Colonic mucosa (tissue), 4 donors: ENCODE measurements around the gene RRP36. TPM values are rescaled to one million over a fixed set of nuclear protein-coding genes. Genes with fewer than 3 reads are reported as not detected.
A peak's percentile ranks its signal among the peaks of the same experiment; 100 is the strongest.
"Not testable (repeated sequence)": the region's sequence is repeated elsewhere in the genome, so short reads cannot be mapped to it uniquely, and the experiment has no call there.

Experiments used
- DNase-seq: peaks from one replicate; pipeline ENCODE4 v3.0.0-alpha.2; 2020
- H3K27ac ChIP-seq: fragments of 200-600 bp; one replicate; pipeline ENCODE4 v1.8.0; 2021
- H3K27me3 ChIP-seq: fragments of 200-600 bp; one replicate; pipeline ENCODE4 v1.8.0; 2021
- H3K36me3 ChIP-seq: fragments of 200-600 bp; one replicate; pipeline ENCODE4 v1.8.0; 2021
- H3K4me1 ChIP-seq: fragments of 200-600 bp; one replicate; pipeline ENCODE4 v1.8.0; 2021; ENCODE audit warnings: mild to moderate bottlenecking
- H3K4me3 ChIP-seq: fragments of 200-600 bp; one replicate; pipeline ENCODE4 v1.8.0; 2021
- H3K9ac ChIP-seq, 2 donors: one replicate each; pipeline ENCODE4 v1.7.0; 2013; ENCODE audit warnings: control low read depth in 2 of 2, low read depth in 2 of 2, low read length in 2 of 2
- H3K9me3 ChIP-seq: fragments of 200-600 bp; one replicate; pipeline ENCODE4 v1.8.0; 2021
- intact Hi-C: fragments of 100-400 bp; cut with DNase I; formaldehyde crosslinking; loops from one replicate; pipeline ENCODE4 v1.14.1; 2022
- total RNA-seq, 2 donors: library from RNA; stranded (reverse); fragmentation: NEBNext Ultra II Directional in 1 of 2; extraction: Animal tissue kit (Norgen Biotek cat#: 25700) in 1 of 2; gene quantifications; one replicate each; pipeline ENCODE4 v1.2.1, GENCODE V29; 2021
- TF ChIP-seq, protein P1 (sequence below): fragments of 200-600 bp; IDR thresholded peaks from one replicate; pipeline ENCODE4 v1.8.0; 2022; ENCODE audit warnings: antibody characterized with exemption, mild to moderate bottlenecking
- donor health status: healthy.
- donor health status: DM: no; HTN: no; CAD: no.
- donor health status: DM: no; HTN: no; CAD: no.

Gene RRP36
- total RNA-seq, 2 donors from 2014 or later: 35.5 to 61.4 TPM

DNA sequence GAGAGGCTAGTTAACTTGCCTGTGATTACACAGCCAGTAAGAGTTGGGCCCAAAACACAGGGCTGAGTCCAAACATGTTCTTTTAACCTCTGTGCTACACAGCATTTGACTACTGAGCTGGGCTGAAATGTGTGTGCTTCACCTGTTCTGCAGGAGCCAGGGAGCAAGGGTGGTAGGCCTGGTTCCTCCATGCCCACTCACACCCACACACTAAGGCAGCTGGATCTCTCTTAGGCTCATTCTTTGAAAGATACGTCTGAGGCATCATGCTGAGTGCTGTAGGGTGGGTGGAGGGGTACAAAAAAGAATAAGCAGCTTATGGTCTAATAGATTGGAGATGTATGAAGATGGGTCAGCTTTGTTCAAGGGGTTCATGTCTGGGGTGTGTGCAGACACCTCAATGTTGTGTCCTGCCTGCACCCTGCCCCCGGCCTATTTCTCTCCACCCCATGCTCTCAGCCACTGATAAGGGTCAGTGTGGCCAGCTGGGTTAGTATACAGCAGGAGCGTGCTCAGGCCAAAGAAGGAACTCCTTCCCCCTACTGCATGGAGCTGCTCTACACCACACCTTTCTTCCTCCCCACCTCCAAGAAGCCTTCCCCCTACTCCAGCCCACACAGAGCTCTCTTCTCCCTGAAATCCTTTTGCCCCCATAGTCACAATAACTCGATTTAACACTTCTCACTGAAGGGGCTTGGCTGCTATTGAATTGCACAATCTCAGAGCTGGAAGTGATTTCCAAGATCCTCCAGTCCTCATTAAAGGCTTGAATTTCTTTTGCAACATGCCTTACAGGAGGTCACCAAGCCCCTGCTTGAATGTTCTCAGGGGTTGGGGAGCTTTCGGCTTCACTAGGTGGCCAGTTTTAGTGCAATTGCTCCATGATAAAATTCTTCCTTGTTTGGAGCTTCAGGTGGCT, 33.6 kb upstream of the RRP36 start:
- no peak for DNase-seq
- H3K36me3 ChIP-seq: no peaks in the 10 kb centered on the region
- no peak overlapping the region for H3K27ac ChIP-seq
- H3K9ac ChIP-seq: no peak overlapping the region
- H3K4me1 ChIP-seq: peaks cover 12% of the 10 kb centered on the region
- H3K4me3 ChIP-seq: no peak overlapping the region
- H3K27me3 ChIP-seq: no peaks in the 10 kb centered on the region
- TF ChIP-seq, protein P1, sequence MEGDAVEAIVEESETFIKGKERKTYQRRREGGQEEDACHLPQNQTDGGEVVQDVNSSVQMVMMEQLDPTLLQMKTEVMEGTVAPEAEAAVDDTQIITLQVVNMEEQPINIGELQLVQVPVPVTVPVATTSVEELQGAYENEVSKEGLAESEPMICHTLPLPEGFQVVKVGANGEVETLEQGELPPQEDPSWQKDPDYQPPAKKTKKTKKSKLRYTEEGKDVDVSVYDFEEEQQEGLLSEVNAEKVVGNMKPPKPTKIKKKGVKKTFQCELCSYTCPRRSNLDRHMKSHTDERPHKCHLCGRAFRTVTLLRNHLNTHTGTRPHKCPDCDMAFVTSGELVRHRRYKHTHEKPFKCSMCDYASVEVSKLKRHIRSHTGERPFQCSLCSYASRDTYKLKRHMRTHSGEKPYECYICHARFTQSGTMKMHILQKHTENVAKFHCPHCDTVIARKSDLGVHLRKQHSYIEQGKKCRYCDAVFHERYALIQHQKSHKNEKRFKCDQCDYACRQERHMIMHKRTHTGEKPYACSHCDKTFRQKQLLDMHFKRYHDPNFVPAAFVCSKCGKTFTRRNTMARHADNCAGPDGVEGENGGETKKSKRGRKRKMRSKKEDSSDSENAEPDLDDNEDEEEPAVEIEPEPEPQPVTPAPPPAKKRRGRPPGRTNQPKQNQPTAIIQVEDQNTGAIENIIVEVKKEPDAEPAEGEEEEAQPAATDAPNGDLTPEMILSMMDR: no peak
- intact Hi-C loops: no loop called here
- no peaks in the 10 kb centered on the region for H3K9me3 ChIP-seq

DNA sequence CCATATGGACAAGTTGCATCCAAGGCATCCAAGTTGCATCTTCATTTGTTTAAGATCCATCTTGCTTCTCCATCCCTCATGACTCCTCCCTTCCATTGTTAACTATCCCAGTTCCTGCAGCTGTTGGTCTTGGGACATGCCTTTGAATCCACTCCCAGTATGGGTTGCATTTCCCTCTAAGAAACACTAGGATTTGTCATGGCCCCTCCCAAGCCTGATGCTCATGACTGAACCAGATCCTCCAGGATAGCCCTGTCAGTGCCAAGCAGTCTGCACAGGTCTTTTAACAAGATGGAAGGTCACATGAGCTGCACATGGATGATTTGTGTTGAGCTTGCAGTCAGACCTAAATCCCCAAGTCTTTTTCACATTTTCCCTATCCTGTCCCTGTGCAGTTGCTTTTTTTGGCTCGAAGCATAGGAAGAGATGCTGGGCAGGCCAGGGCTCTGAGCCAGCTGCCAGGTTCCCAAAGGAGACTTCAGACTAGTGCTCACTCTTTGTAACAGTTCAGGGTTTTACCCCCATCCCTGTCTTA, 32.9 kb upstream of the RRP36 start:
- Histone ChIP-seq H3K27me3 (no peaks in the 10 kb centered on the region), H3K9me3 (no peaks in the 10 kb centered on the region), H3K4me3 (no peak overlapping the region), H3K9ac (no peak overlapping the region), H3K27ac (no peak overlapping the region), H3K36me3 (no peaks in the 10 kb centered on the region), H3K4me1 (peaks cover 12% of the 10 kb centered on the region)
- TF ChIP-seq, protein P1: no peak
- no peak for DNase-seq
- intact Hi-C loops: no loop called here

DNA sequence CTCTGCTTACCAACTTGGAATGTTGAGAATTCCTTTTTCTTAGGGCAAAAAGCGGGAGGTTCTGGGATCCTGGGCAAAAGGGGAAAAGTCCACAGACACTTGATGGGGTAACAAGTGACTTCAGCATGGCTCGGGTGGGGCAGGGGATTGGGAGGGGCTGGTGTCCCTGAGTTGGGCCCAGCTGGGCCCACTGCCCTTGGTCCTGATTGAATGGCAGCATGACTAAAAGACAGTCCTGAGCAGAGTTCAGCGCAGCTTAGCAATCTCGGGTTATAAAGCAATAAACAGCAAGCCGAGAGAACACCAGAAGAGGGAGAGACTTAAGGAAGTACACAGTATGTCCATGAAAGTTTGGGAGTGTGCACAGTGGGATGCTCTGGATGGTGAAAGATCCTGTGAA, 31.5 kb upstream of the RRP36 start:
- H3K4me1 ChIP-seq: peaks cover 12% of the 10 kb centered on the region
- intact Hi-C loops: no loop called here
- H3K9me3 ChIP-seq: no peaks in the 10 kb centered on the region
- H3K9ac ChIP-seq: no peak overlapping the region
- TF ChIP-seq, protein P1: no peak
- no peak overlapping the region for H3K4me3 ChIP-seq
- no peaks in the 10 kb centered on the region for H3K36me3 ChIP-seq
- DNase-seq: peak; percentile 63
- H3K27me3 ChIP-seq: no peaks in the 10 kb centered on the region
- peak overlapping the region; percentile 55 for H3K27ac ChIP-seq

DNA sequence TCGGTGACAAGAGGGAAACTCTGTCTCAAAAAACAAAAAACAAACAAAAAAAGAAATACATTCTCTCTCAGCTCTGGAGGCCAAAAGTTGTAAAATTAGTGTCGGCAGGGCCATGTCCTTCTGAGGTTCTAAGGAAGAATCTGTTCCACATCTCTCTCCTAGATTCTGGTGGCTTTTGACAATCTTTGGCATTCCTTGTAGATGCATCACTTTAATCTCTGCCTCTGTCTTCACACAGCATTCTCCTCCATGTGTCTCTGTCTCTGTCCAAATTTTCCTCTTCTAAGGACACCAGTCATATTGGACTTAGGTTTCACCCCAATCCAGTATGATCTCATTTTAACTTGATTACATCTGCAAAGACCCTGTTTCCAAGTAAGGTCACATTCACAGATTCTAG, 28.0 kb upstream of the RRP36 start:
- DNase-seq: no peak
- no peaks in the 10 kb centered on the region for H3K4me1 ChIP-seq
- H3K27ac ChIP-seq: no peak overlapping the region
- H3K9me3 ChIP-seq: no peaks in the 10 kb centered on the region
- H3K4me3 ChIP-seq: no peak overlapping the region
- H3K27me3 ChIP-seq: no peaks in the 10 kb centered on the region
- TF ChIP-seq, protein P1: no peak
- no peak overlapping the region for H3K9ac ChIP-seq
- intact Hi-C loops: no loop called here
- H3K36me3 ChIP-seq: no peaks in the 10 kb centered on the region

DNA sequence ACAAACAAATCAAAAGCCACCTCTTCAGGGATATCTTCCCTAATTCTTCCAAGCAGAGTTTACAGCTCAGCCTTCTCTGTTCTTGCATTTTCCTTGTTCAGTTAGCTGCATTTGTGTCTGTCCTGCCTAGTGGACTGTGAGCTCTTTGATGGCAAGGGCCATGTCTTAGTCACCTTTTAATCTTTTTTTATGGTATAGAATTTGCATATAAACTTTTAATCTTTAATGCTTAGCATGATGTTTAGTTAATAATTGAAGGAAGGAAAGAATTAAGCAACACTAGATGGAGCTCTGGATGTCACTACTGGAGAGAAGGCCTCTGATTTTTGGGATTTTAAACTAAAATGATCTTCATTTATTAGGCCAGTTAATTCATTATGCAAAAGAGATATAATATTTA, 24.9 kb upstream of the RRP36 start:
- no peak overlapping the region for H3K27ac ChIP-seq
- H3K9me3 ChIP-seq: no peaks in the 10 kb centered on the region
- DNase-seq: no peak
- no peak overlapping the region for H3K4me3 ChIP-seq
- intact Hi-C loops: no loop called here
- no peak overlapping the region for H3K9ac ChIP-seq
- no peaks in the 10 kb centered on the region for H3K4me1 ChIP-seq
- TF ChIP-seq, protein P1: no peak
- no peaks in the 10 kb centered on the region for H3K36me3 ChIP-seq
- H3K27me3 ChIP-seq: no peaks in the 10 kb centered on the region

DNA sequence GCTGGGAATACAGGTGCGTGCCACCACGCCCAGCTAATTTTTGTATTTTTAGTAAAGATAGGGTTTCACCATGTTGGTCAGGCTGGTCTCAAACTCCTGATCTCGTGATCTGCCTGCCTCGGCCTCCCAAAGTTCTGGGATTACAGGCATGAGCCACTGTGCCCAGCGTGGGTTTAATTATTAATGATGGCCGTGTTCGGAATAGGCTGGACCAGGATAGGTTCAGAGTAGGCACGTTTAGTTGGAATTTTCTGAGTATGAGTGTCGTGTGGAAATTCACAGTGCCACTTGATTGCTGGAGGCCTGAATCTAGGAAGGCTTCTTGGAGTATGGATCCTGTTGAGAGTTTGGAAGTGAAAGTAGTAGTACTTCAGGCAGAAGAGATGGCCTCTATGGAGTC, 23.2 kb upstream of the RRP36 start:
- DNase-seq, H3K4me3 ChIP-seq, H3K9ac ChIP-seq, H3K27me3 ChIP-seq, intact Hi-C loops, H3K4me1 ChIP-seq, H3K36me3 ChIP-seq, H3K27ac ChIP-seq, H3K9me3 ChIP-seq: not testable (repeated sequence)
